ENCODE data around the gene KIF4B. TPM values are rescaled to one million over a fixed set of nuclear protein-coding genes. Genes with fewer than 3 reads are reported as not detected.
A peak's percentile ranks its signal among the peaks of the same experiment; 100 is the strongest.
"Not testable (repeated sequence)": the region's sequence is repeated elsewhere in the genome, so short reads cannot be mapped to it uniquely, and the experiment has no call there.

The KIF4B gene
- total RNA-seq, 2 donors from 2014 or later: not detected

- H3K4me1 Mint-ChIP-seq (ENCODE audit: low read depth in 2 of 2): no peaks in the 10 kb centered on the region
- H3K4me3 Mint-ChIP-seq: no peak overlapping the region
- no peaks in the 10 kb centered on the region for H3K36me3 Mint-ChIP-seq
- no peak overlapping the region for H3K27ac Mint-ChIP-seq
- no peak for ATAC-seq
- H3K27me3 Mint-ChIP-seq: peaks cover 16 to 21% of the 10 kb centered on the region in 2 donors
- no peak for DNase-seq (ENCODE audit: low spot score)
- H3K9me3 Mint-ChIP-seq: no peaks in the 10 kb centered on the region
These were observed 27.4 kb upstream of the KIF4B start for GRCh38 chr5:154986151-154986550.

GRCh38 chr5:154989626-154990025, 23.9 kb upstream of the KIF4B start:
- Mint-ChIP-seq H3K36me3 (no peaks in the 10 kb centered on the region), H3K9me3 (no peaks in the 10 kb centered on the region), H3K27ac (no peak overlapping the region), H3K4me1 (ENCODE audit: low read depth in 2 of 2) (no peaks in the 10 kb centered on the region), H3K4me3 (no peak overlapping the region), H3K27me3 (peaks cover 6 to 18% of the 10 kb centered on the region in 2 donors)
- ATAC-seq: no peak
- DNase-seq (ENCODE audit: low spot score): no peak

- ATAC-seq: no peak
- no peak overlapping the region for H3K4me3 Mint-ChIP-seq
These were observed 20.1 kb upstream of the KIF4B start for GRCh38 chr5:154993461-154993860.

GRCh38 chr5:154995679-154996078, 17.9 kb upstream of the KIF4B start:
- DNase-seq (ENCODE audit: low spot score): no peak

More at GRCh38 chr5:154993461-154993860, 20.1 kb upstream of the KIF4B start:
- DNase-seq (ENCODE audit: low spot score): no peak
- Mint-ChIP-seq H3K4me1 (ENCODE audit: low read depth in 2 of 2) (no peaks in the 10 kb centered on the region), H3K9me3 (no peaks in the 10 kb centered on the region), H3K27me3 (peaks cover 4 to 6% of the 10 kb centered on the region in 2 donors), H3K36me3 (no peaks in the 10 kb centered on the region), H3K27ac (no peak overlapping the region)

GRCh38 chr5:154997746-154998145, 15.8 kb upstream of the KIF4B start:
- Mint-ChIP-seq H3K4me3 (no peak overlapping the region), H3K9me3 (no peaks in the 10 kb centered on the region), H3K36me3 (no peaks in the 10 kb centered on the region), H3K27me3 (peaks cover 15 to 24% of the 10 kb centered on the region in 2 donors), H3K27ac (no peak overlapping the region), H3K4me1 (ENCODE audit: low read depth in 2 of 2) (no peaks in the 10 kb centered on the region)
- no peak for ATAC-seq
- DNase-seq (ENCODE audit: low spot score): no peak

More at GRCh38 chr5:154995679-154996078, 17.9 kb upstream of the KIF4B start:
- Mint-ChIP-seq H3K4me1 (ENCODE audit: low read depth in 2 of 2) (no peaks in the 10 kb centered on the region), H3K27ac (no peak overlapping the region), H3K36me3 (no peaks in the 10 kb centered on the region), H3K9me3 (no peaks in the 10 kb centered on the region), H3K4me3 (no peak overlapping the region), H3K27me3 (peaks cover 11 to 18% of the 10 kb centered on the region in 2 donors)
- no peak for ATAC-seq

- H3K27me3 Mint-ChIP-seq: peaks cover 15 to 24% of the 10 kb centered on the region in 2 donors
- DNase-seq (ENCODE audit: low spot score) (no peak), ATAC-seq (no peak)
- H3K4me3 Mint-ChIP-seq: no peak overlapping the region
- H3K36me3 Mint-ChIP-seq: no peaks in the 10 kb centered on the region
- no peaks in the 10 kb centered on the region for H3K9me3 Mint-ChIP-seq
- no peaks in the 10 kb centered on the region for H3K4me1 Mint-ChIP-seq (ENCODE audit: low read depth in 2 of 2)
- no peak overlapping the region for H3K27ac Mint-ChIP-seq
These were observed 13.7 kb upstream of the KIF4B start for GRCh38 chr5:154999865-155000264.

- Mint-ChIP-seq H3K4me3 (no peak overlapping the region), H3K4me1 (ENCODE audit: low read depth in 2 of 2) (no peaks in the 10 kb centered on the region), H3K27me3 (peaks cover 15 to 24% of the 10 kb centered on the region in 2 donors), H3K9me3 (no peaks in the 10 kb centered on the region), H3K36me3 (no peaks in the 10 kb centered on the region), H3K27ac (no peak overlapping the region)
- DNase-seq (ENCODE audit: low spot score): no peak
- no peak for ATAC-seq
These were observed 12.0 kb upstream of the KIF4B start for GRCh38 chr5:155001523-155001922.

GRCh38 chr5:155002722-155003121, 10.8 kb upstream of the KIF4B start:
- not testable (repeated sequence) for H3K9me3 Mint-ChIP-seq; H3K4me3 Mint-ChIP-seq; ATAC-seq; DNase-seq (ENCODE audit: low spot score); H3K36me3 Mint-ChIP-seq; H3K4me1 Mint-ChIP-seq (ENCODE audit: low read depth in 2 of 2); H3K27ac Mint-ChIP-seq
- H3K27me3 Mint-ChIP-seq: peaks cover 21 to 35% of the 10 kb centered on the region in 2 donors

- Mint-ChIP-seq H3K27ac (no peak overlapping the region), H3K36me3 (no peaks in the 10 kb centered on the region), H3K9me3 (no peaks in the 10 kb centered on the region), H3K27me3 (peaks cover 19 to 27% of the 10 kb centered on the region in 2 donors), H3K4me3 (no peak overlapping the region), H3K4me1 (ENCODE audit: low read depth in 2 of 2) (no peaks in the 10 kb centered on the region)
- DNase-seq (ENCODE audit: low spot score) (no peak), ATAC-seq (peak in 1 of 2 donors; percentile 55)
These were observed 9.3 kb upstream of the KIF4B start for GRCh38 chr5:155004138-155004744.

- ATAC-seq; H3K36me3 Mint-ChIP-seq; H3K27ac Mint-ChIP-seq; H3K4me3 Mint-ChIP-seq; DNase-seq (ENCODE audit: low spot score); H3K9me3 Mint-ChIP-seq; H3K4me1 Mint-ChIP-seq (ENCODE audit: low read depth in 2 of 2): not testable (repeated sequence)
- peaks cover 16 to 26% of the 10 kb centered on the region in 2 donors for H3K27me3 Mint-ChIP-seq
These were observed 7.3 kb upstream of the KIF4B start for GRCh38 chr5:155006265-155006664.

- DNase-seq (ENCODE audit: low spot score) (no peak), ATAC-seq (no peak)
- Mint-ChIP-seq H3K27me3 (peaks cover 17 to 28% of the 10 kb centered on the region in 2 donors), H3K36me3 (no peaks in the 10 kb centered on the region), H3K9me3 (no peaks in the 10 kb centered on the region), H3K4me3 (no peak overlapping the region), H3K4me1 (ENCODE audit: low read depth in 2 of 2) (no peaks in the 10 kb centered on the region), H3K27ac (no peak overlapping the region)
These were observed 4.9 kb upstream of the KIF4B start for GRCh38 chr5:155008669-155009068.

- Mint-ChIP-seq H3K27me3 (peaks cover 26 to 36% of the 10 kb centered on the region in 2 donors), H3K4me3 (no peak overlapping the region)
- DNase-seq (ENCODE audit: low spot score): no peak
These were observed 2.7 kb upstream of the KIF4B start for GRCh38 chr5:155010881-155011280.

GRCh38 chr5:155015239-155015638, 1.7 kb downstream of the KIF4B start:
- ATAC-seq: no peak

More at GRCh38 chr5:155010881-155011280, 2.7 kb upstream of the KIF4B start:
- ATAC-seq: no peak
- Mint-ChIP-seq H3K9me3 (no peaks in the 10 kb centered on the region), H3K36me3 (no peaks in the 10 kb centered on the region), H3K4me1 (ENCODE audit: low read depth in 2 of 2) (no peaks in the 10 kb centered on the region), H3K27ac (no peak overlapping the region)

GRCh38 chr5:155017610-155018009, 4.1 kb downstream of the KIF4B start:
- Mint-ChIP-seq H3K4me1 (ENCODE audit: low read depth in 2 of 2) (no peaks in the 10 kb centered on the region), H3K36me3 (no peaks in the 10 kb centered on the region), H3K27ac (no peak overlapping the region), H3K4me3 (no peak overlapping the region), H3K27me3 (peaks cover 15 to 18% of the 10 kb centered on the region in 2 donors), H3K9me3 (no peaks in the 10 kb centered on the region)
- peak; percentile 34 to 58 for ATAC-seq
- no peak for DNase-seq (ENCODE audit: low spot score)

More at GRCh38 chr5:155015239-155015638, 1.7 kb downstream of the KIF4B start:
- H3K27me3 Mint-ChIP-seq: peaks cover 19 to 21% of the 10 kb centered on the region in 2 donors
- no peak overlapping the region for H3K27ac Mint-ChIP-seq
- H3K4me3 Mint-ChIP-seq: no peak overlapping the region
- H3K36me3 Mint-ChIP-seq: no peaks in the 10 kb centered on the region
- DNase-seq (ENCODE audit: low spot score): no peak
- H3K4me1 Mint-ChIP-seq (ENCODE audit: low read depth in 2 of 2): no peaks in the 10 kb centered on the region
- H3K9me3 Mint-ChIP-seq: no peaks in the 10 kb centered on the region
